HG03442 (cell line): ENCODE results near the gene AUTS2.

Source experiments
- ATAC-seq: cut with Tn5 transposase; IDR thresholded peaks from one replicate; pipeline ENCODE4 v1.9.1; 2021; ENCODE audit warnings: mild to moderate bottlenecking, moderate library complexity; ENCODE audit not compliant: unreplicated experiment

AUTS2 gene

GRCh38 chr7:69654849-69655707 is 56.8 kb downstream of the AUTS2 start:
- ATAC-seq: no peak

GRCh38 chr7:69656077-69656476 is 57.8 kb downstream of the AUTS2 start:
- ATAC-seq: no peak

- no peak for ATAC-seq
These were observed 58.6 kb downstream of the AUTS2 start for GRCh38 chr7:69656890-69657289.

- ATAC-seq: no peak
These were observed 59.1 kb downstream of the AUTS2 start for GRCh38 chr7:69657331-69657730.

GRCh38 chr7:69657985-69658384 is 59.7 kb downstream of the AUTS2 start:
- ATAC-seq: no peak

- no peak for ATAC-seq
These were observed 61.7 kb downstream of the AUTS2 start for GRCh38 chr7:69659983-69660382.

GRCh38 chr7:69661342-69661741 is 63.1 kb downstream of the AUTS2 start:
- no peak for ATAC-seq

GRCh38 chr7:69663911-69664832 is 65.9 kb downstream of the AUTS2 start:
- peak; percentile 66 for ATAC-seq

- ATAC-seq: no peak
These were observed 67.1 kb downstream of the AUTS2 start for GRCh38 chr7:69665369-69665768.

GRCh38 chr7:69668339-69668870 is 70.1 kb downstream of the AUTS2 start:
- no peak for ATAC-seq

GRCh38 chr7:69670701-69671100 is 72.4 kb downstream of the AUTS2 start:
- no peak for ATAC-seq

- ATAC-seq: no peak
These were observed 74.8 kb downstream of the AUTS2 start for GRCh38 chr7:69673074-69673473.

GRCh38 chr7:69674701-69675182 is 76.5 kb downstream of the AUTS2 start:
- ATAC-seq: peak; percentile 88

- no peak for ATAC-seq
These were observed 78.0 kb downstream of the AUTS2 start for GRCh38 chr7:69676247-69676646.

GRCh38 chr7:69677054-69677852 is 79.0 kb downstream of the AUTS2 start:
- no peak for ATAC-seq

- no peak for ATAC-seq
These were observed 79.7 kb downstream of the AUTS2 start for GRCh38 chr7:69677881-69678493.

- ATAC-seq: no peak
These were observed 80.4 kb downstream of the AUTS2 start for GRCh38 chr7:69678494-69679187.

GRCh38 chr7:69681181-69681580 is 82.9 kb downstream of the AUTS2 start:
- no peak for ATAC-seq

GRCh38 chr7:69682518-69682917 is 84.2 kb downstream of the AUTS2 start:
- ATAC-seq: no peak
